Spinal cord (tissue), 4 donors: ENCODE measurements around the gene P3H1. TPM values are rescaled to one million over a fixed set of nuclear protein-coding genes. Genes with fewer than 3 reads are reported as not detected.

Experiments
- polyA plus RNA-seq, 2 donors: library from polyadenylated mRNA; unstranded; fragments of 120-200 nt; gene quantifications; one replicate each; pipeline ENCODE4 v1.2.1, GENCODE V29; 2013; ENCODE audit not compliant: insufficient read length in 2 of 2
- total RNA-seq, 2 donors: library from RNA; depleted of rRNA in 1 of 2; stranded (reverse); fragments of 120-200 nt in 1 of 2; fragments of >200 nt in 1 of 2; gene quantifications; one replicate each; pipeline versions ENCODE4 v1.2.3 to v1.2.4, GENCODE V29; 2013 to 2014

The P3H1 gene
- total and polyA plus RNA-seq, 4 donors, result 31.2 to 70.0 (median 40.4) TPM

Other genes starting within 250 kb of the P3H1 start
- gene PPIH, start 108.6 kb downstream of the P3H1 start, total RNA-seq, result 10 to 100 TPM; 28.1 to 52.3 TPM
- gene PPIH, start 108.6 kb downstream of the P3H1 start, polyA plus RNA-seq, result 10 to 100 TPM; 45.6 to 55.6 TPM
- 100 to 1,000 TPM; 455 to 701 TPM for gene YBX1, start 84.6 kb downstream of the P3H1 start, total RNA-seq
- 1,000 to 10,000 TPM; 1,395 to 1,579 TPM for gene YBX1, start 84.6 kb downstream of the P3H1 start, polyA plus RNA-seq
- gene CLDN19, start 26.8 kb downstream of the P3H1 start, total RNA-seq, result 10 to 100 TPM; 17.0 to 20.6 TPM
- 1 to 10 TPM; 2.7 to 8.0 TPM for gene CLDN19, start 26.8 kb downstream of the P3H1 start, polyA plus RNA-seq
- gene C1orf50, start 221 bp upstream of the P3H1 start, total RNA-seq, result 1 to 10 TPM; 6.7 to 7.8 TPM
- 10 to 100 TPM; 10.9 to 15.2 TPM for gene C1orf50, start 221 bp upstream of the P3H1 start, polyA plus RNA-seq
- under 1 TPM; 0.11 to 0.30 TPM for gene TMEM269, start 18.0 kb upstream of the P3H1 start, total RNA-seq
- gene TMEM269, start 18.0 kb upstream of the P3H1 start, polyA plus RNA-seq, result 1 to 10 TPM; 1.3 to 1.6 TPM
- gene ERMAP, start 50.1 kb upstream of the P3H1 start, total RNA-seq, result 10 to 100 TPM; 10.7 to 14.9 TPM
- gene ERMAP, start 50.1 kb upstream of the P3H1 start, polyA plus RNA-seq, result 10 to 100 TPM; 10.1 to 11.0 TPM
- 10 to 100 TPM; 33.7 to 65.3 TPM for gene SVBP, start 50.4 kb upstream of the P3H1 start, total RNA-seq
- 10 to 100 TPM; 62.5 to 67.3 TPM for gene SVBP, start 50.4 kb upstream of the P3H1 start, polyA plus RNA-seq
- gene ZNF691, start 79.6 kb upstream of the P3H1 start, total RNA-seq, result 10 to 100 TPM in 1 of 2 donors, 1 to 10 TPM in 1; 9.0 to 15.4 TPM
- gene ZNF691, start 79.6 kb upstream of the P3H1 start, polyA plus RNA-seq, result 10 to 100 TPM; 13.2 to 15.9 TPM
- 100 to 1,000 TPM in 1 of 2 donors, 10 to 100 TPM in 1; 74.4 to 127 TPM for gene SLC2A1, start 191.8 kb upstream of the P3H1 start, total RNA-seq
- gene SLC2A1, start 191.8 kb upstream of the P3H1 start, polyA plus RNA-seq, result 100 to 1,000 TPM in 1 of 2 donors, 10 to 100 TPM in 1; 89.2 to 107 TPM